WTC11 (cell line): ENCODE measurements around the gene ABLIM2. TPM values are rescaled to one million over a fixed set of nuclear protein-coding genes. Genes with fewer than 3 reads are reported as not detected.

Experiments
- ATAC-seq: fragments of 200-7000 bp; cut with Tn5 transposase; 2 replicates; pipeline ENCODE4 v1.10.0; 2021; ENCODE audit warnings: mild to moderate bottlenecking, moderate library complexity
- CTCF ChIA-PET: fragments of 300-600 bp; sonication (Branson Sonifier 250); formaldehyde crosslinking; loops from one replicate; lab custom pipeline; 2021; ENCODE audit warnings: antibody characterized with exemption; lab: Charles Lee
- POLR2A ChIA-PET: fragments of 350-600 bp; sonication (Branson Sonifier 250); formaldehyde crosslinking; loops from one replicate; lab custom pipeline; 2021; ENCODE audit warnings: antibody characterized with exemption; lab: Charles Lee
- DNase-seq: peaks from one replicate; pipeline ENCODE4 v3.0.0; 2021; ENCODE audit warnings: low spot score
- H3K27ac Mint-ChIP-seq: 2 replicates; pipeline ENCODE4 v1.8.0; 2021; ENCODE audit warnings: mixed read lengths
- H3K27me3 Mint-ChIP-seq: 2 replicates; pipeline ENCODE4 v1.8.0; 2021; ENCODE audit warnings: low read depth, mild to moderate bottlenecking, moderate library complexity, mixed read lengths
- H3K36me3 Mint-ChIP-seq: 2 replicates; pipeline ENCODE4 v1.8.0; 2021; ENCODE audit warnings: mixed read lengths
- H3K4me1 Mint-ChIP-seq: 2 replicates; pipeline ENCODE4 v1.8.0; 2022; ENCODE audit warnings: mixed read lengths
- H3K4me3 Mint-ChIP-seq: 2 replicates; pipeline ENCODE4 v1.8.0; 2021; ENCODE audit warnings: mild to moderate bottlenecking, moderate library complexity, mixed read lengths
- H3K9me3 Mint-ChIP-seq: 2 replicates; pipeline ENCODE4 v1.8.0; 2021; ENCODE audit warnings: mixed read lengths
- ATF2 ChIP-seq: sonication (generic); formaldehyde crosslinking; IDR thresholded peaks from 2 replicates; pipeline ENCODE4 v1.8.1; 2022; ENCODE audit warnings: low read depth, missing genetic modification reagents, borderline replicate concordance
- EMX1 ChIP-seq: fragments of 250-450 bp; sonication (Bioruptor Pico); IDR thresholded peaks from 2 replicates; pipeline ENCODE4 v1.8.0; 2021; ENCODE audit warnings: mild to moderate bottlenecking
- IRF2 ChIP-seq: sonication (generic); formaldehyde crosslinking; IDR thresholded peaks from 2 replicates; pipeline ENCODE4 v1.8.0; 2022; ENCODE audit warnings: low read depth, missing genetic modification reagents, borderline replicate concordance
- JUN ChIP-seq: sonication (generic); formaldehyde crosslinking; IDR thresholded peaks from 2 replicates; pipeline ENCODE4 v1.8.0; 2023; ENCODE audit warnings: mild to moderate bottlenecking, missing genetic modification reagents
- NFATC4 ChIP-seq: fragments of 250-450 bp; sonication (Bioruptor Pico); IDR thresholded peaks from 2 replicates; pipeline ENCODE4 v1.9.0; 2021; ENCODE audit warnings: mild to moderate bottlenecking
- NR2C2 ChIP-seq: sonication (generic); formaldehyde crosslinking; IDR thresholded peaks from 2 replicates; pipeline ENCODE4 v1.8.0; 2022; ENCODE audit warnings: mild to moderate bottlenecking, missing genetic modification reagents
- NR3C1 ChIP-seq: sonication (generic); formaldehyde crosslinking; conservative IDR thresholded peaks from 2 replicates; pipeline ENCODE4 v1.8.1; 2023; ENCODE audit warnings: low read depth, mild to moderate bottlenecking, missing genetic modification reagents
- OVOL2 ChIP-seq: fragments of 250-450 bp; sonication (Bioruptor Pico); IDR thresholded peaks from 2 replicates; pipeline ENCODE4 v1.9.0; 2021; ENCODE audit warnings: mild to moderate bottlenecking, borderline replicate concordance
- SMAD4 ChIP-seq: sonication (generic); formaldehyde crosslinking; IDR thresholded peaks from 2 replicates; pipeline ENCODE4 v1.8.0; 2022; ENCODE audit warnings: mild to moderate bottlenecking, missing genetic modification reagents
- SOX15 ChIP-seq: fragments of 250-450 bp; sonication (Bioruptor Pico); IDR thresholded peaks from 2 replicates; pipeline ENCODE4 v1.9.0; 2021; ENCODE audit warnings: mild to moderate bottlenecking
- TEAD1 ChIP-seq: sonication (generic); formaldehyde crosslinking; IDR thresholded peaks from 2 replicates; pipeline ENCODE4 v1.8.0; 2022; ENCODE audit warnings: mild to moderate bottlenecking, missing genetic modification reagents
- USF1 ChIP-seq: sonication (generic); formaldehyde crosslinking; IDR thresholded peaks from 2 replicates; pipeline ENCODE4 v1.8.0; 2022; ENCODE audit warnings: mild to moderate bottlenecking, missing genetic modification reagents
- ZNF232 ChIP-seq: sonication (generic); formaldehyde crosslinking; IDR thresholded peaks from 2 replicates; pipeline ENCODE4 v1.8.0; 2022; ENCODE audit warnings: mild to moderate bottlenecking, missing genetic modification reagents
- ZNF317 ChIP-seq: sonication (generic); formaldehyde crosslinking; IDR thresholded peaks from 2 replicates; pipeline ENCODE4 v1.8.1; 2023; ENCODE audit warnings: low read depth, mild to moderate bottlenecking, moderate library complexity, missing genetic modification reagents, borderline replicate concordance
- ZNF416 ChIP-seq: fragments of 250-450 bp; sonication (Bioruptor Pico); IDR thresholded peaks from 2 replicates; pipeline ENCODE4 v1.9.0; 2021; ENCODE audit warnings: mild to moderate bottlenecking, inconsistent platforms
- ZNF425 ChIP-seq: fragments of 250-450 bp; sonication (Bioruptor Pico); conservative IDR thresholded peaks from 2 replicates; pipeline ENCODE4 v1.9.0; 2021; ENCODE audit warnings: mild to moderate bottlenecking
- total RNA-seq: library from RNA; stranded (reverse); gene quantifications from 3 replicates; pipeline ENCODE4 v1.2.3, GENCODE V29; 2021
- TF ChIP-seq, protein P1 (sequence below): fragments of 250-450 bp; sonication (Bioruptor Pico); IDR thresholded peaks from 2 replicates; pipeline ENCODE4 v1.8.0; 2021; ENCODE audit warnings: mild to moderate bottlenecking
- TF ChIP-seq, protein P2 (sequence below): sonication (generic); formaldehyde crosslinking; IDR thresholded peaks from 2 replicates; pipeline ENCODE4 v1.8.0; 2022; ENCODE audit warnings: mild to moderate bottlenecking, missing genetic modification reagents
- TF ChIP-seq, protein P3 (sequence below): sonication (generic); formaldehyde crosslinking; IDR thresholded peaks from 2 replicates; pipeline ENCODE4 v1.8.1; 2022; ENCODE audit warnings: mild to moderate bottlenecking, moderate library complexity, missing genetic modification reagents

ABLIM2 gene
- total RNA-seq, 1 experiment from 2014 or later = 2.6 TPM

GRCh38 chr4:8025668-8026067, 132.9 kb downstream of the ABLIM2 start:
- ChIA-PET CTCF (no interaction called here), POLR2A (no interaction called here)
- H3K36me3 Mint-ChIP-seq = no peaks in the 10 kb centered on the region
- peak overlapping the region; percentile 53; the same call in 1 of the 2 replicates for H3K27ac Mint-ChIP-seq
- H3K27me3 Mint-ChIP-seq = no peaks in the 10 kb centered on the region; the same call in 1 of the 2 replicates
- TF ChIP-seq, protein P1, sequence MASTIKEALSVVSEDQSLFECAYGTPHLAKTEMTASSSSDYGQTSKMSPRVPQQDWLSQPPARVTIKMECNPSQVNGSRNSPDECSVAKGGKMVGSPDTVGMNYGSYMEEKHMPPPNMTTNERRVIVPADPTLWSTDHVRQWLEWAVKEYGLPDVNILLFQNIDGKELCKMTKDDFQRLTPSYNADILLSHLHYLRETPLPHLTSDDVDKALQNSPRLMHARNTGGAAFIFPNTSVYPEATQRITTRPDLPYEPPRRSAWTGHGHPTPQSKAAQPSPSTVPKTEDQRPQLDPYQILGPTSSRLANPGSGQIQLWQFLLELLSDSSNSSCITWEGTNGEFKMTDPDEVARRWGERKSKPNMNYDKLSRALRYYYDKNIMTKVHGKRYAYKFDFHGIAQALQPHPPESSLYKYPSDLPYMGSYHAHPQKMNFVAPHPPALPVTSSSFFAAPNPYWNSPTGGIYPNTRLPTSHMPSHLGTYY = no peak
- TF ChIP-seq USF1 (CRISPR knock-in tag) = no peak
- no peak for TF ChIP-seq ATF2 (CRISPR knock-in tag)
- no peak for DNase-seq
- H3K9me3 Mint-ChIP-seq = peaks cover 3% of the 10 kb centered on the region; the same call in 1 of the 2 replicates
- no peak overlapping the region for H3K4me3 Mint-ChIP-seq
- no peak for ATAC-seq
- H3K4me1 Mint-ChIP-seq = no peaks in the 10 kb centered on the region

DNA sequence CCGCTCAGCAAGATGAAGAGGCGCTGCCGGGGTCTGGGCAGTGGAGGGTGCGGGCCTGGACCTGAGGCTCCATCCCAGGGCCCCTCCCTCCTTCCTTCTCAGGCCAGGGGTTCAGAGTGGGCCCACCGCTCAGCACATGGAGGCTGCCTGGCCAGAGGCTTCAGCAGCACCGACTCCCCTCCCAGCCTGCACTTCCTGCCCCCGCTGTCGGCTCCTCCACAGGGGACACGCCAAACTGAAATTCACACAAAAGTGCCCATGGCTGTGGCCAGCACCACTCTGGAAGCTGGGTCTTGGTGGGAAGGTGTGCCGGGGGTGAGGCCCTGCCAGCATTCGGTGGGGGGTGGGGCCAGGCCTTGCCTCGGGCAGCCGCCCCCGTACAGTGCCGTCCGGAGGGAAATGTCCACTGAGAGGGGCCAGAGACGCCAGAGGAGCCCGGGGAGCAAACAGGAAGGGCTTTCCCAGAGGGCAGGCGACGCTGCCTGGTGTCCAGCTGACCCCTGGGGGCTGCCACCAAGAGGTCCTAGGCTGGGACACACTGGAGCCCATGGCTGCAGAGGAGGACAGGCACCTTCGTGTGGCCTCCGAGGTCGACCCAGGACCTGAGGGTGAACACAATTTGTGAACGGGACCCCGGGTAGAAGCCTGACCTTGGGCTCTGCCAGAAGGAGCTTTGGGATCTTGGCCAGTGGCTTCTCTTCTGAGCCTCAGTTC, 134.4 kb downstream of the ABLIM2 start:
- Mint-ChIP-seq H3K36me3 (no peaks in the 10 kb centered on the region), H3K4me3 (no peak overlapping the region), H3K27ac (peak overlapping the region; percentile 70; the same call in 1 of the 2 replicates), H3K27me3 (no peaks in the 10 kb centered on the region; the same call in 1 of the 2 replicates), H3K4me1 (peaks cover 4% of the 10 kb centered on the region), H3K9me3 (peaks cover 3% of the 10 kb centered on the region; the same call in 1 of the 2 replicates)
- TF ChIP-seq, protein P2, sequence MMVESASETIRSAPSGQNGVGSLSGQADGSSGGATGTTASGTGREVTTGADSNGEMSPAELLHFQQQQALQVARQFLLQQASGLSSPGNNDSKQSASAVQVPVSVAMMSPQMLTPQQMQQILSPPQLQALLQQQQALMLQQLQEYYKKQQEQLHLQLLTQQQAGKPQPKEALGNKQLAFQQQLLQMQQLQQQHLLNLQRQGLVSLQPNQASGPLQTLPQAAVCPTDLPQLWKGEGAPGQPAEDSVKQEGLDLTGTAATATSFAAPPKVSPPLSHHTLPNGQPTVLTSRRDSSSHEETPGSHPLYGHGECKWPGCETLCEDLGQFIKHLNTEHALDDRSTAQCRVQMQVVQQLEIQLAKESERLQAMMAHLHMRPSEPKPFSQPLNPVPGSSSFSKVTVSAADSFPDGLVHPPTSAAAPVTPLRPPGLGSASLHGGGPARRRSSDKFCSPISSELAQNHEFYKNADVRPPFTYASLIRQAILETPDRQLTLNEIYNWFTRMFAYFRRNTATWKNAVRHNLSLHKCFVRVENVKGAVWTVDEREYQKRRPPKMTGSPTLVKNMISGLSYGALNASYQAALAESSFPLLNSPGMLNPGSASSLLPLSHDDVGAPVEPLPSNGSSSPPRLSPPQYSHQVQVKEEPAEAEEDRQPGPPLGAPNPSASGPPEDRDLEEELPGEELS (CRISPR knock-in tag) = no peak
- no peak for TF ChIP-seq NFATC4 (CRISPR knock-in tag)
- no peak for TF ChIP-seq NR2C2 (CRISPR knock-in tag)
- TF ChIP-seq SOX15 (CRISPR knock-in tag) = no peak
- no peak for TF ChIP-seq ZNF425 (CRISPR knock-in tag)
- no peak for TF ChIP-seq ZNF416
- TF ChIP-seq TEAD1 = no peak
- no peak for TF ChIP-seq SMAD4 (CRISPR knock-in tag)
- no peak for TF ChIP-seq ZNF232 (CRISPR knock-in tag)
- TF ChIP-seq IRF2 (CRISPR knock-in tag) = no peak
- TF ChIP-seq NR3C1 = no peak
- no peak for TF ChIP-seq OVOL2 (CRISPR knock-in tag)
- TF ChIP-seq EMX1 (CRISPR knock-in tag) = no peak
- no peak for TF ChIP-seq ZNF317
- TF ChIP-seq, protein P3, sequence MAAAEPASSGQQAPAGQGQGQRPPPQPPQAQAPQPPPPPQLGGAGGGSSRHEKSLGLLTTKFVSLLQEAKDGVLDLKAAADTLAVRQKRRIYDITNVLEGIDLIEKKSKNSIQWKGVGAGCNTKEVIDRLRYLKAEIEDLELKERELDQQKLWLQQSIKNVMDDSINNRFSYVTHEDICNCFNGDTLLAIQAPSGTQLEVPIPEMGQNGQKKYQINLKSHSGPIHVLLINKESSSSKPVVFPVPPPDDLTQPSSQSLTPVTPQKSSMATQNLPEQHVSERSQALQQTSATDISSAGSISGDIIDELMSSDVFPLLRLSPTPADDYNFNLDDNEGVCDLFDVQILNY = no peak
- TF ChIP-seq JUN = no peak
- DNase-seq (no peak), ATAC-seq (no peak)
- CTCF ChIA-PET = no interaction called here
- POLR2A ChIA-PET = no interaction called here
